ENCODE results near the gene RXRA. TPM values are rescaled to one million over a fixed set of nuclear protein-coding genes. Genes with fewer than 3 reads are reported as not detected.

RXRA gene
- total and polyA plus RNA-seq, 2 of the 13 experiments (the other 11 are each of a cell fraction or from before 2014, with no cell fraction given), result 18.9 to 29.2 TPM

- Histone ChIP-seq H3K27ac (ENCODE audit: extremely low read length, insufficient read depth, low read length) (no peak overlapping the region), H3K9me3 (ENCODE audit: low read length) (no peaks in the 10 kb centered on the region), H3K36me3 (replicated peaks in 1 of 2; ENCODE audit: control insufficient read depth in 1 of 2, insufficient read depth in 2 of 2, low read length in 2 of 2) (no peaks in the 10 kb centered on the region), H3K4me3 (replicated peaks in 1 of 3; ENCODE audit: insufficient read depth in 1 of 3, low read depth in 2 of 3, low read length in 3 of 3) (no peak overlapping the region), H3K4me2 (ENCODE audit: low read depth, low read length) (no peak overlapping the region), H3K4me1 (ENCODE audit: insufficient read depth, low read length) (no peaks in the 10 kb centered on the region), H2AFZ (ENCODE audit: low read length) (no peak overlapping the region), H4K20me1 (ENCODE audit: insufficient read depth, low read length) (no peaks in the 10 kb centered on the region), H3K27me3 (ENCODE audit: control insufficient read depth in 1 of 2, insufficient read depth in 2 of 2, low read length in 2 of 2) (peaks cover 13 to 80% of the 10 kb centered on the region in 2 experiments; a peak in 3 of 5 replicates), H3K79me2 (ENCODE audit: insufficient read depth, low read length) (no peaks in the 10 kb centered on the region), H3K9ac (ENCODE audit: insufficient read depth, low read depth, low read length) (no peak overlapping the region)
- POLR2A ChIA-PET, result no interaction called here
- DNase-seq (ENCODE audit: low spot score) (no peak), ATAC-seq (no peak), FAIRE-seq (no peak)
- intact Hi-C loops (cut with micrococcal nuclease; ENCODE audit: unreplicated experiment) (no loop called here), in situ Hi-C loops (cut with HindIII; ENCODE audit: extremely low pct_ligation_motif_present, low pct_unique_long_range_greater_than_20kb) (no loop called here)
- TF ChIP-seq FOXA3 (CRISPR knock-in tag; IDR thresholded peaks at IDR 0.05) (no peak), ZHX1 (CRISPR knock-in tag; IDR thresholded peaks at IDR 0.05; ENCODE audit: low read depth) (no peak), ZNF563 (CRISPR knock-in tag; IDR thresholded peaks at IDR 0.05) (no peak), PBX2 (CRISPR knock-in tag; IDR thresholded peaks at IDR 0.05) (no peak), ZNF552 (CRISPR knock-in tag; IDR thresholded peaks at IDR 0.05; ENCODE audit: borderline replicate concordance) (no peak), NCOR1 (IDR thresholded peaks at IDR 0.05; ENCODE audit: borderline replicate concordance, low read length) (no peak), MBD4 (IDR thresholded peaks at IDR 0.05; ENCODE audit: borderline replicate concordance, low read length) (no peak)
- CTCF ChIA-PET (ENCODE audit: low intra/inter-chr PET ratio, low total read pairs), result no interaction called here
- BruUV-seq (replicated peaks), result no TSS peak
- 59% methylated on average over 3 of the region's 3 CpGs for WGBS (ENCODE audit: low lambda C conversion rate)
Measured at GRCh38 chr9:134484479-134484878, 158.2 kb downstream of the RXRA start.
